Stimulated activated CD8-positive, alpha-beta memory T cell treated with anti-CD3 and anti-CD28 coated beads, Interleukin-4, amount 100 ng/mL, for 24 hours (primary cell): ENCODE results near the gene IL19.
A peak's percentile ranks its signal among the peaks of the same experiment; 100 is the strongest.

Experiments
- DNase-seq: peaks from one replicate; pipeline ENCODE4 v3.0.0-alpha.2; 2020; ENCODE audit warnings: low read depth

IL19 gene, protein sequence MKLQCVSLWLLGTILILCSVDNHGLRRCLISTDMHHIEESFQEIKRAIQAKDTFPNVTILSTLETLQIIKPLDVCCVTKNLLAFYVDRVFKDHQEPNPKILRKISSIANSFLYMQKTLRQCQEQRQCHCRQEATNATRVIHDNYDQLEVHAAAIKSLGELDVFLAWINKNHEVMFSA

DNA sequence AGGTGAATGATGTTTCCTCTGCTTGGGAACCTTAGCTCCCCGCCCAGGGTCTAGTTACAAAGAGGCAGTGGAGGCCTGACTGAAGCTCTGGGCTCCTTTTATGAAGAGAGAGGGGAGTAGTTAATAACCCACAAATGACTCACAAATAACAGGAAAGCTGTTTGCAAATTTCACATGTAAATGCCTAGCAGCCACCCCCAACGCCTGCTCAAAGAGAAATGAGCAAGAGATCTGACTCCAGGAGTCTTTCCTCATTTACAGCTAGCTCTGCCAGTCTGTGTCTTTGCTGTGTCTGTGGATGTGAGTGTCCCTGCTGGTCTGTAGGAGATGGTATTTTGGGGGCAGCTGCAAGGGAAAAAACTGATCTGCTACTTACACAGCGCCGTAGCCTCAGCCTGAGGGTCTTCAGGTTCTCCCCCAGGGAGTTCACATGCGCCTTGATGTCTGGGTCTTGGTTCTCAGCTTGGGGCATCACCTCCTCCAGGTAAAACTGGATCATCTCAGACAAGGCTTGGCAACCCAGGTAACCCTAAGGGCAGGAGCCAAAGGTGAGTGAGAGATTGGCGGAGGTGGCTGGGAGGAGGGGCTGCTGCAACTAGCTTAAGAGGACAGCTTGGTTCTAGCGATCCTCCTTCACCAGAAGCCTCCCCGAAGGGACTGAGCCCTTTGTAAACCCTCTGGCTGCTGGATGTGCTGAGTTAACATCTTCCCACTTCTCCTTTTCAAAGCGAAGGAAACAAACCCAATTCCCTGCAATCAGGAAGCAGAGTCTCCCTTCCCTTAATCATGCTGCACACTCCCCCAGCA lies at the start of gene IL19:
IL19 (plus strand) TSS at position 243 of the 807 bp plus-strand sequence. CDS start 65,890 bp downstream, outside the sequence.
- DNase-seq: no peak

DNA sequence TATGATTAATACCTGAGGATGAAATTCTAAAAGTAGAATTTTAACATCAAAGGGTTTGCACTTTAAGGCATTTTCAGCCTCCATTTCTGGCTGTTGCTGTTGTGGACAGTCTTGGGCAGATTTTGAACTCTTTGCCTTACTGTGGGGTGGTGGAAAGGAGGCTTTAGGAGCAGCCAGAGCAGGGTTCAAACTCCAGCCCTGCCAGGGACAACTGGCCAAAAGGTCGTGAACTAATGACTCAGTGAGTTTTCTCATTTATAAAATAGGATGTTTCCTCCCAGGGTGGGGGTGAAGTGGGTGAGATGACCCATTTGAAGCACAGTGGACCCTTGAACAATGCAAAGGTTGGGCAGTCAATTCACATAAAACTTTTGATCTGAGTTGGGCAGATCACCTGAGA lies 49.1 kb upstream of the IL19 start:
- DNase-seq: no peak

DNA sequence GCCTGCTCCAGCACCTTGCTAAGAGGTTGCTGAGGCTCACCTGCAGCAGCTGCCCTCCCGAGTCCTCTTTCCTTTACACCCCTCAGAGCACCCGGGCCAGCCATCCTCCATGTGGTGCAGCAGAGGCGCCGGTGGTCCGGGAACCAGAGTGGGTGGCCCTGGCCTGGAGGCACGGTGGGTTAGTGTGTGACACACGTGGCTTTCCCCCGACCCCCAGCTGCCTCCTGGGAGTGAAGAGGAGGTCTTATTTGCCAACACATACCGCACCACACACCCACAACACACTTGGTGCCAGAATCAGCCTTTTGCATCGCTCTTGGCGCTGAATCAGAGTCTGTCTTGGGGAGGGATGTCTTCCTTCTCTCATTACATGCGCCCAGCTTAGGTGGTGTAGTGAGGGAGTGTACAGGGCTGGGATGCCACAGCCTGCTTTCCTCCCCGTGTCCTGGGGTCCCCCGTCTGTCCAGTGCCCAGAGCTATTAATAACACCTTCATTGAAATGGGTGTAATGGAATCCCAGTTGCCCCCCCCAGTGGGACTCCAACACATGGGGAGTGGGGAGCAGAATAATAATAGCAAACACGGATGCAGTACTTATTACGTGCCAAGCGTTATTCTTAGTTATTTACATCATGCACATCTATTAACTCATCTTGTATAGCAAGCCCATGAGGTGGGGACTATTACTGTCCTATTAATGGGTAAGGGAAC lies 47.7 kb upstream of the IL19 start:
- no peak for DNase-seq

DNA sequence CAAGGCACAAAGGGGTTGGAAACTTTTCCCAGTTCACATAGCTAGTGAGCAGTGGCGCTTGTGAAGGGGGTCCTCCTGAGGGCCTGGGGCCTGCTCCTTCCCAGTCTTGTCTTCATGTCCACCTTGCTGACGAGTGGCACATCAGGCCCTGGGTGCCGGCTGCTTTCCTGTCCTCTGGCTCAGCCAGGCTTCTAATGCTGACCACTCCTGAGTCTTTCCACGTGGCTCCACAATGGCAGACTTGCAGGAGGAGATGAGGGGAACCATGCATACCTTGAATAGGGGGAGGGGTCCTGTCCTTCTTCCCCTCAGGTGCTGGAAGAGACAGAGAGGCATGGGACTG lies 47.1 kb upstream of the IL19 start:
- no peak for DNase-seq

DNA sequence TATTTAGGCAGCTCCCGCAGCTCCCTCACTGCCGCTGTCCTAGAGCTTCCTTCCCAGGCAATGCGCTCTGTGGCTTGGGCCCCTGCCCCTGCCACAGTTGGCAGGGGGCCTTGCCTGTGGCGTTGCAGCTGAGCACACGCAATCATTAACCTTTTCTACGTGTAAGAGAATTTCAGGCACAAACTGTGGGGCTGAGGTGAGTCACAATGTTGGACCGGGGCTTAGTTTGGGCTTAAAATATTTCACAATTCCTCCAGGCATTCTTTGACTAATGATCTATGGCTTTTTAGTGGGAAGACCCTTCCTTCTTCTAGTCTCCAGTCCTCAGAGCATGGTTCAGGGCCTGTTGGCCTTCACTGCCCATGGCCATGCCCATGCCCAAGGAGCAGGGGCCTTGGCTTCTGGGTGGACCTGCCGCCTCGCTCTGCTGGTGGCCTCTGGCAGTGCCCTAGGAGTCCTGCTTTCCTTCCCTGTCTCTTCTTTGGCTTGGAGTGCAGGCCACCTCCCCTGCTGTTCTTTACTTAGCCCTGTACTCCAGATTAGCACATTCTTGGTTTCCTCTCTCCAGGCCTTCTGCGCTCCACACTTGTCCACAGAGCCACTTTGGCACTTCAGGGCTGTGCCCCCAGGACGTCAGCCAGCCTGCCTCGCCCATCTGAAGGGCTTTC lies 46.6 kb upstream of the IL19 start:
- no peak for DNase-seq

DNA sequence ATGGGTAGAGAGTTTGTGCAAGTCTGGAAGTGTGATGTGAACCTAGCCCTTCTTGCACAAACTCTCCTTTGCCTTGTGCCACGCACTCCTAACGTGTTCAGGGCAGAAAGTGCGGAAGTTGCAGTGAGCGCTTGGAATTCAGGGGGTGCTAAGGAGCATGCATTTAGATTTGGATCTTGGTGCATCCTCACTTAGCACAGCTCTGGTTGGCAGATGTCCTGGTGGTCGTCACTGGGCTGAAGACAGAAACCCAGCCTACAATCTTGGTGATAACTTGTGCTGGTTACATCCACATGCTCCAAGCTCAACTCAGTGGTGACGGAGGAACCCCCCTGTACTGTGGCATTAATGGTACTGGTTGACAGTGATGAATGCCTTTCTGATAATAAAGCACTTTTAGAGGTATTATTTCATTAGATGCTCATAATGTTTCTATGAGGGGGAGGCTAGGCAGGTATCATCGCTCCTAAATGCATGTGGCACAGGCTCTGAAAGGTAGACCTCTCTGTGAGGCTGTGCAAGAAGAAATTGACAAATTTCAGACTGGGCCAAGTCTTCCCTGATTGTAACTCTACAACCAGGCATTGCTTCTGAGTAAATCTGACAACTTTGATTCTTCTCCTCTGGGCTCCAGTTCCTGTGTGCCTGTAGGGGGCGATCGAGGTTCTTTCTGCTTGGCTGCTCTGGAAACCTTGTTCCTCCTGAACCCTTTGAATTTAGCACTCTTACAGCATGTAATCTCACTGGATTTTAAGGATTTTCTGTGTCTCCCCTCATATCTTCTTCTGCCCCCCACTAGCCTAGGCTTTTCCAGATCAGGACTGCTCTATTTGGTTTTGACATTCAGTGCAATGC lies 45.2 kb upstream of the IL19 start:
- no peak for DNase-seq

DNA sequence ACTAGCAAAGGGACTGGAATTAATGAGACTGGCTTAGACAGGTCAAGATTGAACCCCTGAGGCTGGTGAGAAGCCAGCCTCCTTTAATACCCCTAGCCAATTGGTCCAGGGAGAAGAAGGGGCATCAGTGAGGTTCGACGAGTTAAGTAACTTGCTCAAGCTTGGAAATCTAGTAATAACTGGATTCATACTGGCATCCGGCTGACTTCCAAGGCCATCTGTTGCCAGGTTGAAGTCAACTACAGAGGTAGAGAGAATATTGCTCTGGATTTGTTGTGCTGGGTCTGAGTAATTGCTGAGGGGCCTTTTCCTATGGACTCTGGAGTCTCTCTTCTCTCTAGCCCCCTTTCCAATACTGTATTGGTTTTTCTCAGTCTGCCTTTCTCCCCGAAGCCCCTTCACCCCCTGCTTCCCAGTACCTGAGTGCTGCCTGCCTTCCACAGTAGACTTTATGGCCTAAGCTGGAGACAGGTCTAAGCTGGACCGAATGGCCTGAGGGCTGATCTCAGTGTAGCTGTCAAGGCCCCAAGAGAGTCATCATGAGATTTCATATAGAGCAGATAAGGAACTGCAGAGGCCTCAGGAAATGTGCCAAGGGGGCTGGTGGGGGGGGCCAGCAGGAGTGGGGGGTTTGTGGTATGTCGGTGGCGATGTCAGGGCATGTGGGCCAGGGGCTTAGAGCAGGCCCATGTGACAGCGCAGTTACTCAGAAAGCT lies 42.4 kb upstream of the IL19 start:
- no peak for DNase-seq

DNA sequence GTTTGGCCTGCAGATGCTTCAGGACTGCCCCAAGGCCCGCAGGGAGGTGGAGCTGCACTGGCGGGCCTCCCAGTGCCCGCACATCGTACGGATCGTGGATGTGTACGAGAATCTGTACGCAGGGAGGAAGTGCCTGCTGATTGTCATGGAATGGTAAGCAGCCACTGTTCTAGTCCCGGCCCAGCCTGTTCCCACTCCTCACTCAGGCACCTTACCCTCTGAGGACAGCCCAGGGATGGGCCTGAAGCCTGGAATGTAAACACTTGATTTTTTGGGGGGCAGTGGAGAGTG lies 41.9 kb upstream of the IL19 start:
- DNase-seq: no peak

DNA sequence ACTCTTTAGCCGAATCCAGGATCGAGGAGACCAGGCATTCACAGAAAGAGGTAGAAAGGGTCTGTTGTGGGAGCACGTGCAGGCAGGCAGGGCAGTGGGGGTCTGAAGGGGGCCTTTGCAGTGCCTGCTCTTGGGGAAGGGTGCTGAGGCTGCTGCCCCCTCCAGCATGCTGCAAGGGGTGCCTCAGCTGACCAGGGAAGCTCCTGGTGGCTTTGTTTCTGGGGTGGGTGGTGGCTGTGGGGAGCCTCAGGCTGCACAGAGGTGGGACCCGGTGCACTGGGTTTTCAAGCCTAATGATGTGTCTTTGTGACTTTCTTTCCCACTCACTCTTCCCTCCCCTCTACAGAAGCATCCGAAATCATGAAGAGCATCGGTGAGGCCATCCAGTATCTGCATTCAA lies 41.5 kb upstream of the IL19 start:
- no peak for DNase-seq

DNA sequence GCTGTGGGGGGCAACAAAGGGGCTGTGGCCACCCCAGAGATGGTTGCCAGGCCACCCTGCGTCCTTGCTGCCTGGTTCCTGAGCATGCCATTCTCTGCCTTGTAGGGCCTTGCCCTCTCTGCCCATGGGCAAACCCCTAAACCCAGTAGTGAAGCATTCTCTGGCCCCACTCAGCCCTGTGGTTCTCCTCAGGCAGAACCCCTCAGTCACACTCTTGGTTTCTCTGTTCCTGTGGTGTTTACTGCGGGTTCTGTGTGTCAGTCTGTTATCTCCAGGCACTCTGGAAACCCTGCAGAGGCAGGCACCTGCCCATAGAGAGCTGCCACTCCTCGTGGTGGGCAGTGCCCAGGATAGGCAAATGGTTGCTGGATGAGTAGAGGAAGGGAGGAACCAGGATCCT lies 41.1 kb upstream of the IL19 start:
- no peak for DNase-seq

DNA sequence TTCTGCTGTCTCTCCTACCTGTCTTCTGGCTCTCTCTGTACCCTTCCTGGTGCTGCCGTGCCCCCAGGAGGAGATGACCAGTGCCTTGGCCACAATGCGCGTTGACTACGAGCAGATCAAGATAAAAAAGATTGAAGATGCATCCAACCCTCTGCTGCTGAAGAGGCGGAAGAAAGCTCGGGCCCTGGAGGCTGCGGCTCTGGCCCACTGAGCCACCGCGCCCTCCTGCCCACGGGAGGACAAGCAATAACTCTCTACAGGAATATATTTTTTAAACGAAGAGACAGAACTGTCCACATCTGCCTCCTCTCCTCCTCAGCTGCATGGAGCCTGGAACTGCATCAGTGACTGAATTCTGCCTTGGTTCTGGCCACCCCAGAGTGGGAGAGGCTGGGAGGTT lies 38.1 kb upstream of the IL19 start:
- no peak for DNase-seq

DNA sequence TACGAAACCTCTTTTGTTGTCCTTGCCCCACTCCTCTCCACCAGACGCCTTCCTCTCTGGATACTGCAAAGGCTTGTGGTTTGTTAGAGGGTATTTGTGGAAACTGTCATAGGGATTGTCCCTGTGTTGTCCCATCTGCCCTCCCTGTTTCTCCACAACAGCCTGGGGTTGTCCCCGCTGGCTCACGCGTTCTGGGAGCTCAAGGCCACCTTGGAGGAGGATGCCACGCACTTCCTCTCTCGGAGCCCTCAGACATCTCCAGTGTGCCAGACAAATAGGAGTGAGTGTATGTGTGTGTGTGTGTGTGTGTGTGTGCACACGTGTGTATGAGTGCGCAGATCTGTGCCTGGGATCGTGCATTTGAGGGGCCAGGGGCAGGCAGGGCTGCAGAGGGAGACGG lies 37.6 kb upstream of the IL19 start:
- no peak for DNase-seq

DNA sequence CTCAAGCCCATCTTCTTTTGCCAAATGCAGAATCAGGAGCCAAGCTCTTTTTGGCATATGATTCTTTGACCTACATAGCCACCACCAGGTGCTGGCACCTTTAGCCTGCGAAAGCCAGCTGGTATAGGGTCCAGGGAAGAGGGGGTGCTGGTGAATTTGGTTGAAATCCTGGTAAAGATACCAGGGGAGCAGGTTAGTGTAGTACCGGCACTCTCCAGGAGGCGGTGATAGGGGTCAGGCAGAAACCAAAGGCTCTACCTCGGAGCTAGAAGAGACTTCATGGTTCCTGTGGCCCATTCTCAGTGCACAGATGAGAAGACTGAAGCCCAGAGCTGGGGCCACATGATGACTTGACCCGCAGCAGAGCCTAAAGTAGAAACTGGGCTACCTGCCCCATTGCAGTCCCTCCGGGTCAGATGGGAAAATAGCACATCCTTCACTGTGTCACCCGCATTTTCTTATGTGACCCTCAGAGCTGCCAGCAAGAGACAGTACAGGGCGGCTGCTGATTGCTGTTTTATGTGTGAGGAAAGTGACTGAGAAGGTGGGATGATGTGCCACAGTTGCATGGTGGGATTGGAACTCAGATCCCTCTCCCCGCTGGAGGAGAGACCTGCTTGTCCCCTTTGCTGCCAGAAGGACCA lies 36.0 kb upstream of the IL19 start:
- DNase-seq: peak; percentile 72

DNA sequence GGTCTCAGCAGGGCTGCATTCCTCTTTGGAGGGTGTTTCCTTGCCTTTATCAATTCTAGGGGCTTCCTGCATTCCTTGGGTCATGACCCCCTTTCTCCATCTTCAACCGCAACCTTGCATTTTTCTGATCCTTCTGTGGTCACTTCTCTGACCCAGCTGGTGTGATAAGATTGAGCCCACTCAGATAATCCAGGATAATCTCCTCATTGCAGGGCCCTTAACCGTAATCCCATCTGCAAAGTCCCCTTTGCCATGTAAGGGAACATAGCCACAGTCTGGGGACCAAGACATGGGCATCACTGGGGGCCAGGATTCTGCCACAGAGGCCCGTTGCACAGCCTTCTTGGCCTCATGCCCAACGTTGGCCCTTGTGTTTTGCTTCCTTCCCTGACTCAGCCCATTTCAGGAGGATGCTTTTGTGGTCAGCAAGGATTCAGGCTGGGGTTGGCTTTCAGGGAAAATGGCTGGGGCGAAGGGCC lies 35.0 kb upstream of the IL19 start:
- no peak for DNase-seq

DNA sequence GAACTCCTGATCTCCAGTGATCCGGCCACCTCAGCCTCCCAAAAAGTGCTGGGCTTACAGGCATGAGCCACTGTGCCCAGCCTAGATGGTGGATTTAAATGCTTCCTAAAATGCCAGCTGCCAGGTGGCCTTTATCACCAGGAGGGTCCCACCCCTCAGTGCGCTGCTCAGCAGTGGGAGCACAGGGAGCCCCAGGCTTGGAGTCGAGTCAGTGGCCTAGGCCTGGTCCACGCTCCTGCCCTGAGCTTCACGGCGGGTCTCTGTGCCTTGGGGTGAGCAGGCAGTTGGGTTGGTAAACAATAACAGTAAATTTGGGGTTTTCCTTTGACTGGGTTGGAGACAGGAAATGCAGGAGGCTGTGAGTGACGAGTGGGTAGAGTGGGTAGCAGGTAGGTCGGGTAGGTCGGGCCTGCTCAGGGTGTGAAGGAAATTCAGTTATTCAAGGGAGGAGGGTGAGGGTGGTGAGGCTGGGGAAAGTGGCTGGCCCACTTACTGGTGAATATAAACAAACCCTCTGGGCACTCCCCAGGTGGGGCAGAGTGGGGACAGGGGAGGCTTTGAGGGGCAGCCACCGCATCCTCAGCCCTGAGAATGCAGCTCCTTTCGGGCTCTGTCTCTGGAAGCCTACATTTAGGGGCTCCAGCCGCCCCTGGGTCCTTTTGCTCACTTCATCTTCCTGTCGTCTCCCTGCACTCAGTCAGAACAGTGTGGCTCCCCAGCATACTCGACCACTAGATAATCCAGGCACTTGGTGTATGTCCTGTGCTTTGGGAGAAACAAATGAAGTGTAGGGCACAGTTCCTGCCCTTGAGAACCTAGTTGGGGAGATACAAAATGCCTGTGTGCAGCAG lies 33.5 kb upstream of the IL19 start:
- no peak for DNase-seq

DNA sequence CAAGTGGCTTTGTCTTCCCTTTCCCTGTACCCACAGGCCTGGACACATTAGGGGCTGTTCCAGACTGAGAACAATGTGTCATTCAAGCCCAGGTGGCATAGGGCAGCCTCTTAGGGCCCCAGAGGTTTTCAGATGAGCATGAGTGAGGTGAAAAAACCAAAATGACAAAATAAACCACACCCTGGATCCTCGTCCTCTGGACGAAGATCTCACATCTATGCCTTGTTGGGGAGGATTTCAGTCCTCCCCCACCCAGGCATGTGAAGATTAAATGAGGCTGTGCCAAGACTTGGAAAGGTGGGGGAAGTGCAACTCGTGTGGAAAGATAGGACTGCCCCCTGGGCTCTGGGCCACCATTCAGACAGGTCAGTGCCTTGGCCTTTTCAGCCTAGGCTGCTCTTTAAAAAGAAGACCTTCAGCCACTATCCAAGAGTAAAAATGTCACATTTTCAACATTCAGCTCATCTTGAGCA lies 32.8 kb upstream of the IL19 start:
- DNase-seq: no peak

DNA sequence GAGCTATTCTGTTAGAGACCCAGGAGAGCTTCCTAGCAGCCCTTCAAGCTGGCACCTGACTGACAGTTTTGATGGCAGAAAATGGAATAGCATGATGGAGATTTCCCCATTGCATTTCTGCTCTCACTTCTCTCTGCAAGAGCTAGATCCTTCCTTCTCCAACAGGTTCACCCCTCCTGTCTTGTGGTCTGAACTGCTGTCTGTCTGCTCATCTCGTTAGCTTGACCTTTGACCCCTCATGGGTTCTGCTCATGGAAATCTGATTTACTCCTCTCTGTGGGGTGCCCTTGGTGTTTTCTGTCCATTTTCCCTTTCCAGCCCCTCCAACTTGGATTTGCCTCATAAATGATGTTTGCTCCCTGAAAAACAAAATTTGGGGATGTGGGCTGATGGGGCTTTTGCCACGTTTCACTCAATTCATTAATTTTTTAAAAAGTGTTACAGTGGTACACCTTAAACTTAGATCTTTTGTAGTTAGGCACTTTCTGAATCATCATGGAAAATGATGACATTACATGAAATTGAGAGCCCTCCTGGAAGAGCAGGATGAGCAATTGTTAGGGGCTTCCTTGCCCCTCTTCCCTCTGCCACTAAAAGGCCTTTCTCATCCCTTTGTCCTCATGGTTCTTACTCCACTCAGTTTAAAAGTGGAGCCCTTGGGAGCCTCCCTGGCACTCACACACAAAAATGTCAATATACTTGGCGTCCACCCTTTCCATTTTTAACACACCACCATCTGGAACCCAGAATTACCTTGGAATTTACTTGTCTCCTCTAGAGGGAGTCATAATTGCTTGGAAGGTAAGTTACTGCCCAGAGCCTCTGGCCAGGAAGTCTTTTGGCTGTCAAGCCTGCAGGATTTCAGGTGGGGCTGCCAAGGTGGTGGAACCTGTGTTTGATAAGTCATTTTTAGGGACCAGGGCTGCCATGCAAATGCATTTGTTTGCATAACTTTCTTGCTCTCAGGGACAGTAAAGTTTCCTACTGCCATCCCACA lies 31.9 kb upstream of the IL19 start:
- no peak for DNase-seq

DNA sequence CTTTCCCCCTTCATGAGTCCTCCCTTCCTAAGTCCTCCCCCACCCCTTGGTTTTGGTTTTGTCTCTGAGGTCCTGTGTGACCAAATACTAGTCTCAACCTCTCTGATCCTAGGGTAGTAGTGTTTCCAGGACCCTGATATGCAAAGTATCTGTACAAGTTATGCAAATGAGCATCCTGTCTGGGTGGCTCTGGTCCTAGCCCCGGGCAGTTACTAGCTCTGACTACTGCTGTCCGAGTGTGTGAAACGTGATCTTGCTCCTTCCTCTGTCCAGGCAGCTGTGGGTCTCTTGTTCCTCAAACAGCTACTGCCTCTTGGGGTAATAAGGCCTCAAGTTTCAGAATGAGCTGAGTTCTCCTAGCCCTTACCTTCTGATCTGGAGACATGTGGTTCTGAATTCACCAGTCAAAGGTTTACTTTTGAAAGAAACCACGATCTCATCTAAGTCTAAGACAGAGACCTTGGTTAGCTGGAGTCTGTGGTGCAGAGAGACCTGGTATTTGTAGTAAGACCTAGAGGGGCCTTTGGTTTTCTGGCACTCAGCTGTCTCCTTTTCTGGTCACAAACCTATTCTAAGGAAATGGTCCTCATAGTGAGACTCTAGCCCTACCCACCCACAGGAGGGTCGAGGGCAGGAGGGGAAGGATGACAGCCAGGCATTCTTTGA lies 31.0 kb upstream of the IL19 start:
- no peak for DNase-seq
